ENCODE measurements around the gene NRBF2.

NRBF2 gene

GRCh38 chr10:63201118-63201517 lies 68.0 kb downstream of the NRBF2 start:
- no peaks in the 10 kb centered on the region for H3K9me2 ChIP-seq (ENCODE audit: low read depth, low read length)
- peaks cover 17% of the 10 kb centered on the region for H3K4me1 ChIP-seq (ENCODE audit: insufficient read depth, low read length, severe bottlenecking)
- H3K27ac ChIP-seq (ENCODE audit: low read depth, low read length, poor library complexity, severe bottlenecking) = no peak overlapping the region
- no peaks in the 10 kb centered on the region for H3F3A ChIP-seq (ENCODE audit: insufficient read depth, low read length)
- no peak overlapping the region for H2AFZ ChIP-seq (ENCODE audit: low read length)
- no peak overlapping the region for H3K9ac ChIP-seq (ENCODE audit: low read length)
- no peaks in the 10 kb centered on the region for H4K20me1 ChIP-seq (ENCODE audit: insufficient read depth, low read length)
- peaks cover 76% of the 10 kb centered on the region for H3K36me3 ChIP-seq (ENCODE audit: insufficient read depth, low read length)
- no peak overlapping the region for H3K4me2 ChIP-seq (ENCODE audit: low read length)
- no peak overlapping the region for H3K4me3 ChIP-seq (ENCODE audit: low read depth, low read length, poor library complexity, severe bottlenecking)
- H3K9me3 ChIP-seq (ENCODE audit: low read length) = no peaks in the 10 kb centered on the region
- H3K79me2 ChIP-seq (ENCODE audit: insufficient read depth, low read length) = no peaks in the 10 kb centered on the region
- no peak for TF ChIP-seq EZH2 (IDR thresholded peaks at IDR 0.05; ENCODE audit: borderline replicate concordance, low read length)
- TF ChIP-seq CTCF (IDR thresholded peaks at IDR 0.05; ENCODE audit: low read length) = peak; percentile 13; the same call in 1 of the 2 replicates
- H3K27me3 ChIP-seq (ENCODE audit: insufficient read depth, low read length) = no peaks in the 10 kb centered on the region
